HFF-Myc (cell line): ENCODE measurements around the gene COP1.

Source experiments
- DNase-seq: peaks from one replicate; pipeline ENCODE4 v3.0.0-alpha.2; 2011; ENCODE audit warnings: low read depth; ENCODE audit errors: extremely low read depth
- H3K4me3 ChIP-seq: replicated peaks from 2 replicates; pipeline ENCODE4 v1.5.1; 2011; ENCODE audit warnings: low read depth, mild to moderate bottlenecking, control low read depth, low read length
- CTCF ChIP-seq: IDR thresholded peaks from 2 replicates; pipeline ENCODE4 v1.5.1; 2012; ENCODE audit warnings: mild to moderate bottlenecking, low read depth, low read length, control low read depth; ENCODE audit errors: missing control alignments

Gene COP1

GRCh38 chr1:175900171-175900570, 306.9 kb downstream of the COP1 start:
- no peak overlapping the region for H3K4me3 ChIP-seq
- DNase-seq, result no peak
- no peak for TF ChIP-seq CTCF

- TF ChIP-seq CTCF, result no peak
- no peak for DNase-seq
These were observed 311.1 kb downstream of the COP1 start for GRCh38 chr1:175895966-175896365.

More at GRCh38 chr1:175895966-175896365, 311.1 kb downstream of the COP1 start:
- H3K4me3 ChIP-seq, result no peak overlapping the region
